ENCODE results near the gene EYA3.

EYA3 gene

DNA sequence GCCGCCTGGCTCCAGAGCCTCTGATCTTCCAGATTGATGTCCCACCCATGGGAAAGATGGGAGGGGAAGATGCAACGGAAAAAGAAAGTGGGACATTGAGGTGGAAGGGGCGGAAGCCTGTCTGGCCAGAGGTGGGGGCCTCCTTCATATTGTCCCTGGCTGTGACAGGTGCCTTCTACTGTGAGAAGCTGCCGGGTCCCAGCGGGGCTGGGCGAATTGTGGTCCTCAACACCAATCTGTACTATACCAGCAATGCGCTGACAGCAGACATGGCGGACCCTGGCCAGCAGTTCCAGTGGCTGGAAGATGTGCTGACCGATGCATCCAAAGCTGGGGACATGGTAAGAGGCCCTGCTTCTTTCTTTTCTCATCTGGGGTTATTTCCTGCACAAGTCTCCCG, 134.2 kb downstream of the EYA3 start:
- in situ Hi-C loops (cut with MboI; ENCODE audit: low pct_unique_long_range_greater_than_20kb, low sequenced_read_pairs, unreplicated experiment), result no loop called here
- TF ChIP-seq, protein P1, sequence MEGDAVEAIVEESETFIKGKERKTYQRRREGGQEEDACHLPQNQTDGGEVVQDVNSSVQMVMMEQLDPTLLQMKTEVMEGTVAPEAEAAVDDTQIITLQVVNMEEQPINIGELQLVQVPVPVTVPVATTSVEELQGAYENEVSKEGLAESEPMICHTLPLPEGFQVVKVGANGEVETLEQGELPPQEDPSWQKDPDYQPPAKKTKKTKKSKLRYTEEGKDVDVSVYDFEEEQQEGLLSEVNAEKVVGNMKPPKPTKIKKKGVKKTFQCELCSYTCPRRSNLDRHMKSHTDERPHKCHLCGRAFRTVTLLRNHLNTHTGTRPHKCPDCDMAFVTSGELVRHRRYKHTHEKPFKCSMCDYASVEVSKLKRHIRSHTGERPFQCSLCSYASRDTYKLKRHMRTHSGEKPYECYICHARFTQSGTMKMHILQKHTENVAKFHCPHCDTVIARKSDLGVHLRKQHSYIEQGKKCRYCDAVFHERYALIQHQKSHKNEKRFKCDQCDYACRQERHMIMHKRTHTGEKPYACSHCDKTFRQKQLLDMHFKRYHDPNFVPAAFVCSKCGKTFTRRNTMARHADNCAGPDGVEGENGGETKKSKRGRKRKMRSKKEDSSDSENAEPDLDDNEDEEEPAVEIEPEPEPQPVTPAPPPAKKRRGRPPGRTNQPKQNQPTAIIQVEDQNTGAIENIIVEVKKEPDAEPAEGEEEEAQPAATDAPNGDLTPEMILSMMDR (IDR thresholded peaks at IDR 0.05; ENCODE audit: extremely low read depth, insufficient read depth, missing control alignments), result no peak
- DNase-seq (ENCODE audit: low spot score), result no peak

DNA sequence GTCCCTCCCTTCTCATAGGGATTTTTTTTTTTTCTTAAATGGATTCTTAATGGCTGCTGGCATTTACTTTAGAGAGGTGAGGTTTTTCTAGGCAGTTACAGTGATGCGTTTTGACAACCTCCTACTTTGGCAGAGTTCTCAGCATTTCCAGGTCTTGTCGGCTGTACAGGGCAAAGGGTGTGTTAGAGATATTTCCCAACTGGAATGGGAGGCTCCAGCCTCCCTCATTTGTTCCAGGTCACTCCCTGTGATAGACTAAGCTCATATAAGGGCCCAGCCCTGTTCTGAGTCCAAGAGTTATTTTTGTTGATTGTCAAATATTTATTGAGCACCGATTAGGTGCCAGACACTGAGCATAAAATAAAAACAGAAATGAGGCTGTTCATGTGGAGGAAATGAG, 136.3 kb downstream of the EYA3 start:
- no peak for DNase-seq (ENCODE audit: low spot score)
- in situ Hi-C loops (cut with MboI; ENCODE audit: low pct_unique_long_range_greater_than_20kb, low sequenced_read_pairs, unreplicated experiment), result no loop called here
- TF ChIP-seq, protein P1 (IDR thresholded peaks at IDR 0.05; ENCODE audit: extremely low read depth, insufficient read depth, missing control alignments), result no peak

DNA sequence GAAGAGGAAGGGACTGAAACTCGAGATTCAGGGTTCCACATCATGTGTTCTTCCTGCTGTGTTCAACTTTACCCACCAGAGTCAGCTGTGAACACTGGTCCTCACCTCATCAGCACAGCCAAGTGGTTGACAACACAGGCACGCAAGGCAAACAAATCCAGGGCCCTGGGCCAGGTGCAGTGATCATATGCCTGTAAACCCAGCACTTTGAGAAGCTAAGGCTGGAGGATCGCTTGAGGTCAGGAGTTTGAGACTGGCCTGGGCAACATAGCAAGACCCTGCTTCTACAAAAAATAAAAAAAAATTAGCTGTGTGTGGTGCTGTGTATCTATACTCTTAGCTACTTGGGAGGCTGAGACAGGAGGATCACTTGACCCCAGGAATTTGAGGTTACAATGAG, 137.0 kb downstream of the EYA3 start:
- TF ChIP-seq, protein P1 (IDR thresholded peaks at IDR 0.05; ENCODE audit: extremely low read depth, insufficient read depth, missing control alignments), result no peak
- in situ Hi-C loops (cut with MboI; ENCODE audit: low pct_unique_long_range_greater_than_20kb, low sequenced_read_pairs, unreplicated experiment), result no loop called here
- DNase-seq (ENCODE audit: low spot score), result no peak

DNA sequence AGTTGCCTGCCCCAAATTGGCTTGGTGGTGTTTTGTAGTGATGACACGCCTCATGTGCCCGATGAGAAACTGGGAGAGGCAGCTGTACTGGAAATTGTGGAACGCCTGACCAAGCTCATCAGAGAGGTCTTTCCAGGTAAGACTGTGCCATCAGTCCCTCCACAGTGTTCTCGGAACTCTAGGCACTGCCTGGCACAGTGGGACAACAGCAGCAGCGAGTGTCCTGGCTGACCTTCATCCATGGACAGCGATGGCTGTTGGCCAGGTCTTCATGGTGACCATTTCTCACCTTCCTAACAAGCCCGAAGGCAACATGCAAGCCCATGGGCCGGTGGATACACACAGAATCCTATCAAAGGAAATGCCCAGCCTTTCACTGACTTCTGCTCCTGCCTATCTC, 139.4 kb downstream of the EYA3 start:
- no peak for DNase-seq (ENCODE audit: low spot score)
- TF ChIP-seq, protein P1 (IDR thresholded peaks at IDR 0.05; ENCODE audit: extremely low read depth, insufficient read depth, missing control alignments), result no peak

DNA sequence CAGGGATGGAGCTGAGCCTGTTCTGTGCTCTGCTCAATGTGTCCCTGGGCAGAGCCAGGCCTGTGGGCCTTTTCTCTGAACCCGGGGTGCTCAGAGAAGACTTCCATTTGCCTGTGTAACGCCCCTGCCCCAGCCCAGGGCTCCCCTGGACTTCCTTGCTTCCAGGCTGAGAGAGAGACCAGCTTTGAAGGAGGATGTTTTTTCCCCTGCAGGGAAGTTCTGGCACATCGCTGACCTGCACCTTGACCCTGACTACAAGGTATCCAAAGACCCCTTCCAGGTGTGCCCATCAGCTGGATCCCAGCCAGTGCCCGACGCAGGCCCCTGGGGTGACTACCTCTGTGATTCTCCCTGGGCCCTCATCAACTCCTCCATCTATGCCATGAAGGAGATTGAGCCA, 143.4 kb downstream of the EYA3 start:
- no peak for DNase-seq (ENCODE audit: low spot score)
- TF ChIP-seq, protein P1 (IDR thresholded peaks at IDR 0.05; ENCODE audit: extremely low read depth, insufficient read depth, missing control alignments), result no peak
- in situ Hi-C loops (cut with MboI; ENCODE audit: low pct_unique_long_range_greater_than_20kb, low sequenced_read_pairs, unreplicated experiment), result no loop called here

More for the DNA sequence above, 139.4 kb downstream of the EYA3 start:
- in situ Hi-C loops (cut with MboI; ENCODE audit: low pct_unique_long_range_greater_than_20kb, low sequenced_read_pairs, unreplicated experiment), result no loop called here

DNA sequence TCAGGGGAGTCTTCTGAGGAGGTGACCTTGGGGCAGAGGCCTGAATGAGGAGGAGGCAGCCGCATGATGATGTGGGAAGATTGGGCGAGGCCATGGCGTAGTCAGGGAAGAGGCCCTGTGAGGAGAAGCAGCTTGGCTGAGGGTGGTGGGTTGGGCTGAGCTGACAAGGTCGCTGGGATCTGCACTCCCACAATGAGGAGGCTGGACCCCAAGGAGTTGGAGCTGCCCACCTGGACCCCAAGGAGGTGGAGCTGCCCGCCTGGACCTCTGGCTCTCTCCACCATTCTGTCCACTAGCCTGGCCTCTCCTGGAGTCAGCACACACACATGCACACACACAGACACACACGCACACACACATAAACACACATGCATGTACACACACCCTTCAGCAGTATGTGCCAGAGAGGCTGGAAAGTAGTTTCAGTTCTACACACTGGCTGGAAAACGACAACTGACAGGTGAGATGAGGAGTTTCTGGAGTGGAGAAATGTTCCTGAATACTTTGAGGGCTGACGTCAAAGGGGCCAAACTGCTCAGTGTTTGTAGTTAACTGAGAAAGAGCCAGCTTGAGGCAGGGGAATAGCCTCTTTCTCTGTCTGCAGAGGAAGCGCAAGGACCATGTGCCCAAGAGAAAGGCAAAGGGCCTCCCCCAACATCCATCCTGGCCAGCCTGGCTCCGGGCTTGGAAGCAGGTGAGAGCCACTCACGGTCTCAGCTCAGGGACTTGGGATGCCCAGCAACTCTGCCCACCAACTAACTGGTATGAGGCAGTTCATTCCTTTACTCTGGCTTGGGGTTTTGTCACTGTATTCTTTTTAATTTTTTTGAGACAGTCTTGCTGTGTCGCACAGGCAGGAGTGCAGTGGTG, 146.5 kb downstream of the EYA3 start:
- in situ Hi-C loops (cut with MboI; ENCODE audit: low pct_unique_long_range_greater_than_20kb, low sequenced_read_pairs, unreplicated experiment), result no loop called here
- TF ChIP-seq, protein P1 (IDR thresholded peaks at IDR 0.05; ENCODE audit: extremely low read depth, insufficient read depth, missing control alignments), result no peak
- no peak for DNase-seq (ENCODE audit: low spot score)
